OCI-M1 (cell line): ENCODE results near the gene SLC30A7.

Experiments used
- DNase-seq: peaks from one replicate; lab custom pipeline; 2025; lab: John Stamatoyannopoulos, UW

The SLC30A7 gene

GRCh38 chr1:101025657-101026429 lies 130.0 kb downstream of the SLC30A7 start, which contains the start of gene DPH5:
Gene DPH5, minus strand, starts transcription at chr1:101025784. Its CDS starts 341 bp downstream, at chr1:101025443.
- DNase-seq, result peak; percentile 93

- peak; percentile 71 for DNase-seq
These were observed 130.5 kb downstream of the SLC30A7 start for GRCh38 chr1:101026430-101026788.

GRCh38 chr1:101027194-101027772 lies 131.4 kb downstream of the SLC30A7 start:
- no peak for DNase-seq

GRCh38 chr1:101028466-101028865 lies 132.6 kb downstream of the SLC30A7 start:
- no peak for DNase-seq

DNA sequence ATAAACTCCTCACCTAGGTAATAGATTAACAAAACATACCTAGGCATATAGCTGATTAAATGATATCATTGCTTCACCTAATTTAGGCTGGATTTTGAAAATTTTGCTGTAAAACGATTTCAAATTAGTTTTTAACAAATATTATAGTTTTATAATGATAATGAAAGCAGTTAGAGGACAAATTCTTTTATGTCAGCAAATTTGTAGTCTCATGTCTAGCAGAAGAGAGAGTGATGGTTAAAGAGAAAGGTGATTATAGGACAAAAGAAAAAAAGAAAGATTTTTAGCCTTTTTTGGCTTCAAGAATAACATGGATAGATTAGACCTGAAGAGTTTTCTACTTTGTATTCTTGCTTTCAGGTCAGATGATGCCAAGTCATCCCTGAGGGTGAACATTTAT lies 133.3 kb downstream of the SLC30A7 start:
- DNase-seq, result no peak

- no peak for DNase-seq
These were observed 135.0 kb downstream of the SLC30A7 start for GRCh38 chr1:101030881-101031280.
